Vagina (tissue), 2 donors: ENCODE measurements around the gene ZNF428.

Experiments
- POLR2A ChIP-seq, 2 donors: fragments of 450-650 bp; IDR thresholded peaks; one replicate each; pipeline ENCODE4 v1.6.1; 2017; ENCODE audit warnings: antibody characterized with exemption in 2 of 2, mild to moderate bottlenecking in 2 of 2, moderate library complexity in 2 of 2
- TF ChIP-seq, protein P1 (sequence below), 3 experiments: fragments of 450-650 bp in 2 of 3; fragments of 200-600 bp in 1 of 3; sonication (generic) in 1 of 3; IDR thresholded peaks; one replicate each; pipeline ENCODE4 v1.5.1; 2017 to 2019; ENCODE audit warnings: antibody characterized with exemption in 3 of 3, mild to moderate bottlenecking in 2 of 3, moderate library complexity in 2 of 3

DNA sequence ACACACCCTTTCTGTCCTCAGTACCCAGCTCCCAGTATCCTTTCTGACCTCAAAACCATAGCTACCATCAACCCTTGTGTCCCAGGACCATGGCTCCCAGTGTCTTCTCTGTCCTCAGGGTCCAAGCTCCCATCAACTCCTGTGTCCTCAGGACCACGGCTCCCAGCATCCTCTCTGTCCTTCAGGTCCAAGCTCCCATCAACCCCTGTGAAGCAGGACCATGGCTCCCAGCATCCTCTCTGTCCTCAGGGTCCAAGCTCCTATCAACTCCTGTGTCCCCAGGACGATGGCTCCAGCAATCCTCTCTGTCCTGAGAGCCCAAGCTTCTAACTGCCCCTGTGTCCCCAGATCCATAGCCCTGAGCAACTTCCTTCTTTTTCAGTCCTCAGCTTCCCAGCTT lies 21.9 kb upstream of the ZNF428 start:
- TF ChIP-seq, protein P1, sequence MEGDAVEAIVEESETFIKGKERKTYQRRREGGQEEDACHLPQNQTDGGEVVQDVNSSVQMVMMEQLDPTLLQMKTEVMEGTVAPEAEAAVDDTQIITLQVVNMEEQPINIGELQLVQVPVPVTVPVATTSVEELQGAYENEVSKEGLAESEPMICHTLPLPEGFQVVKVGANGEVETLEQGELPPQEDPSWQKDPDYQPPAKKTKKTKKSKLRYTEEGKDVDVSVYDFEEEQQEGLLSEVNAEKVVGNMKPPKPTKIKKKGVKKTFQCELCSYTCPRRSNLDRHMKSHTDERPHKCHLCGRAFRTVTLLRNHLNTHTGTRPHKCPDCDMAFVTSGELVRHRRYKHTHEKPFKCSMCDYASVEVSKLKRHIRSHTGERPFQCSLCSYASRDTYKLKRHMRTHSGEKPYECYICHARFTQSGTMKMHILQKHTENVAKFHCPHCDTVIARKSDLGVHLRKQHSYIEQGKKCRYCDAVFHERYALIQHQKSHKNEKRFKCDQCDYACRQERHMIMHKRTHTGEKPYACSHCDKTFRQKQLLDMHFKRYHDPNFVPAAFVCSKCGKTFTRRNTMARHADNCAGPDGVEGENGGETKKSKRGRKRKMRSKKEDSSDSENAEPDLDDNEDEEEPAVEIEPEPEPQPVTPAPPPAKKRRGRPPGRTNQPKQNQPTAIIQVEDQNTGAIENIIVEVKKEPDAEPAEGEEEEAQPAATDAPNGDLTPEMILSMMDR (IDR thresholded peaks at IDR 0.05) = no peak
- TF ChIP-seq POLR2A (IDR thresholded peaks at IDR 0.05) = no peak
